NOMO-1 (cell line): ENCODE results near the gene CLEC16A.
A peak's percentile ranks its signal among the peaks of the same experiment; 100 is the strongest.

Experiments
- DNase-seq, 2 experiments: peaks; one replicate each; lab custom pipeline; 2025; ENCODE audit not compliant: unreplicated experiment in 2 of 2; lab: John Stamatoyannopoulos, UW

Gene CLEC16A

DNA sequence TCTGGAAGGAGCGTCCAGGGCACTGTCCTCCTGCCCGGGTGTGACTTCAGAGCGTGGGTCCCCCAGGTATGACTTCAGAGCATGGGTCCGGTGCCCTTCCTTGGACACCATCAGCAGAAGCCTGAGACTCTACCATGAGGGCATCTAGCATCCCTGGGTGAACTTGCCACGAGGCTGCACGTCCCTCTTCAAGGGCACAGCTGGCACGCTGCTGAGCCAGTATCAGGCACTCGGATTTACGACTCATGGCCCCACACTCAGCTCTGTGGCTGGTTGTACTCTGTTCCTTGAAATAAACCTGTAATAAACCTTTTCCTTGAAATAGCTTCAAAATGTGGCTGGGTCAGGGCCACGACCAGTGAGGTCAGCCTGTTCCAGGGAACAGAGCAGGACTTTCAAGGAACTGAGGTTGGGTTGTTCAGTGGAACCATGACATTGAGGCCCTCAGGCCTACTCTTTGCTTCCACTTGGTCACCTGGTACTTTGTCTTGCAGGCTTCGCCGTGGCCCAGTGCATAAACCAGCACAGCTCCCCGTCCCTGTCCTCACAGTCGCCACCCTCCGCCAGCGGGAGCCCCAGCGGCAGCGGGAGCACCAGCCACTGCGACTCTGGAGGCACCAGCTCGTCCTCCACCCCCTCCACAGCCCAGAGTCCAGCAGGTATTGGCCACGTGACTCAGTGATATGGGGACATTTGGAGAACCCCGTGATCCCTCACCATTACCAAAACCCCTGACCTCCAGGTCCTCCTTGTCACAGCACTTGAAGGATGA lies 221.7 kb downstream of the CLEC16A start:
- DNase-seq = no peak

DNA sequence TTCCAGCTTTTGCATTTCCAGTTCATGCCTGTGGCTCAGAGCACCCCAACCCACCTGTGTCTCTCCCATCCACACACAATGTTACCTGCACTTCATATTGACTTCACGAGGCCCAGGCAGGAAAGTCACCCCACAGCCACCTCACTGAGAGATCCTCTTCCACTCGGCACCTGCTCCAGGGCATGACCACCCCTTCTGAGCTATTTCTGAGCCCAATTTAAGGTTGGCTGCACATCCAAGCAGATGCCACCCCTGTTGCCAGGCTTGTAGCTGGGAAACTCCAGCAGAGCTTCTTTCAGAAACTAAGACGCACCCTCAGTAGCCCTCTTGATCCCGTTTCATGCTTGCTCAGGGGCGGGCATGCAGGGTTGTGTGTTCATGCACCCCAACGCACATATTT lies 223.2 kb downstream of the CLEC16A start:
- DNase-seq = no peak

DNA sequence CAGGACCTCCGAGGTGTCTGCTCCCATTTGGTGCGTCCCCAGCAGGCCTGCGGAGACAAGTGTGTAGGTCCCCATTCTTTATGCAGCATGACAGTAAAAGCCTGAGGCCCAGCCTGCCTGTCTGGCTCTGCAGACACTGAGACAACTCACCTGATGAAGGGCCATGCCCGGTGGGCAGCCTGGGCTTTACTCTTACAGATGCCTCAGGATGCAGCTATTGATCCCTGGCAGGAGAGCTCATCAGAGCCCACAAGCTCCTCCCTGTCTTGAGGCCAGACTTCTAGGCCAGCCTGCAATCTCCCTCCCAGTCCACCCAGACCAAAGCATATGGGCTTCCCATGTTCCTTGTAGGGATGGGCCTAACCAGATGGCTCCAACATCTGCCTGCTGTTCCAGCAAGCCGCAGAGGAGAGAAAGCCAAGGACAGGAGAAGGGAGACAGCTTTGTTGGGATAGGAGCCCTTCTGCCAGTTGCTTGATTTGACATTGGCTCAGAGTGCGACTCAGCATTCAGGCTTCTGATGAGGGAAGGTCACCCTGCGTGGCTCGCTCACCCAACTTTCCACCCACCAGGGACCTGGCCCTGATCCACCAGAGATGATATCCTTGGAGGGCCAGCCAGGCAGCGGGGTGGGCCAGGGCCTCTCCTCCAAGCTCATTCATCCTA lies 224.2 kb downstream of the CLEC16A start:
- no peak for DNase-seq

DNA sequence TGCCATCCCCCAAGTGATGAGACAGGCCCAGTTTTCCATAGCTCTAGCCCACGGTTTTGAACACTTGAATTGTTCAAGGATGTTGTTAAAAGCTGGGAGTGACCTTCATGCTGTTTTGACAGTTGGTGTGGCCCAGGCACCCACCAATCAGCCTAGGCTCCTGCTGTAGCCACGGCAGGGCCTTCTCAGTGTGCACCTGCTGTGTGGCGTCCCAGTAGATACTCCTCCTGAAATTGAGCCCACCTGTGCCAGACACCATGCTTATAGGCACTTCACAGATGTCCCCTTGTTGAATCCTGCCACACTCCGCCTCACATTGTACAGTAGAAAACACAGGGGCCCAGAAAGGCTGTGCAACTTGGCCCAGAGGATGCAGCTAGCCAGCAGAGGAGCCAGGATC lies 225.3 kb downstream of the CLEC16A start:
- DNase-seq = no peak

DNA sequence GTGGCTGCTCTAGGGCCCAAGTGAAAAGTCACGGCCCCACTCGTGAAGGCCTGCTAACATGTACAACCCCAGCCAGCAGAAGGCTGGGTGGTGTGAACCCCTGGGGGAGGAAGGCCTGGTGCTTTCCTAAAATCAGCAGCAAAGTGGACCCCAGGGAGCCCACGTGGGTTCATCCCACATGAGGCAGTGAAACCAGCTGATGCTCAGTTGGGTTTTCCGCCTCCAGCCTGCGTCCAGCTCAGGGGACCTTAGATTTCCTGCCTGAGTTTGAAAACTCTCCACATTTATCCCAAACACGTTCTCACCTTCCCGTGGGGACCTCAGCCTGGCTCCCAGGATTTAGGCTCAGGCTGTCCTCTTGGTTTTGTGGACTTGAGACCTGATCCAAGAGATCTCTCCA lies 225.8 kb downstream of the CLEC16A start:
- DNase-seq = no peak

DNA sequence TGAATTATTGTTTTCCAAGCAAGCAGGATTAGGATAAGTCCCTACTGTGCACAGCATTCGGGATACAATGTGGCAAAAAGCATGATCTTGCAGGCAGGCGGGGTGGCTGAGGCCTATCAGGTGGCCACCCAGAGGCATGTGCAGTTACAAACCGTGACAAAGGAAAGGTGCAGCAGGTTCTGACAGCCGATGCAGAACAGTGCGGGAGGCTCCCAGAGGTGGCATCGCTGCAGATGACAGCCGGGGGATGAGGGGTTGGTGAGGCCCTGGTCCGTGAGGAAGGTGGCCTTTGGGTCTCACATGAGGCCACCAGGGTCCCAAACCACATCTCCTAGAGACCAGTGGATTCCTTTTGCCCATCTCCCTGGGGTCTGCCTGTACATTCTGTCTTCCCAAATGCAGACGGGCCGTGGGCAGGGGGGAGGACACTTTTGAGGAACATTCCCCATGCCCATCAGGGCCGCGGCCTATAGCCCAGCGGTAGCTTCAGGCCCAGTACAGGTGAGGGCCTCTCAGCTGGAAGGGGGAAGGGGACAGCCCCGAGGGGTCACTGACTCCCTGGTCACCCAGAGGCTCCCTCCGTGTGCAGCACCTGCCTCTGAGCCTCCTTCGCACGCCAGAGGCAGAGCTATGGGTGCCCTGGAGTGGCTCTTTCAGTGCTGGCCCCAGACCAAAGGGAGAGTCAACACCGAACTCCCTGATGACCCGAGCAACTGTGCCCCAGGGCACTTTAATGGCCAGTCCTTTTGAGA lies 226.5 kb downstream of the CLEC16A start:
- DNase-seq = no peak

DNA sequence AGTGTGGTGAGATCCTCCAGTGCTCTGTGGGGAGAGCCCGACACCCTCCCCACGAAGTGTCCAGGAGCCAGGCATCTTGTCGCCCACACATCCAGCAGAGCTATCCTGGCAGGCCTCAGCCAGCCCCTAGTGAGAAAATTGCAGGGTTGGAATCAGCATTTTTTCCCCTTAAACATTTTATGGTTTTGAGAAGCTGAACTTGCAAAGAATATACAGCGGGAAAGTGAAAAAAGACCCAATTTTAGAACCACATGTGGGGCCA lies 227.0 kb downstream of the CLEC16A start:
- DNase-seq = no peak

DNA sequence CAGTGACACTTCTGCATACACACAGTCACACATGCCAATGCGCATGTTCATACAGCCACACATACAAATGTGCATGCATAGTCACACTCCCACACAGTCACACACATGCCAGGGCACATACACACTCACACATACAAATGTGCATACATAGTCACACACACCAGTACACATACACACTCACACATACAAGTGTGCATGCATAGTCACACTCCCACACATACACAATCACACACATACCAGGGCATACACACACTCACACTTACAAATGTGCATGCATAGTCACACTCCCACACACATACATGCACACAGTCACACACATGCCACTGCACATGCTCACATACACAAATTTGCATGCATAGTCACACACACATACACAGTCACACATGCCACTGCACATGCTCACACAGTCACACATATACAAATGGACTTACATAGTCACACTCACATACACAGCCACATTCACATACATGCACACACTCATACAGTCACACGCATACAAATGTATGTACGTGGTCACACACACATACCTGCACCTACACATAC lies 227.5 kb downstream of the CLEC16A start:
- DNase-seq = no peak

DNA sequence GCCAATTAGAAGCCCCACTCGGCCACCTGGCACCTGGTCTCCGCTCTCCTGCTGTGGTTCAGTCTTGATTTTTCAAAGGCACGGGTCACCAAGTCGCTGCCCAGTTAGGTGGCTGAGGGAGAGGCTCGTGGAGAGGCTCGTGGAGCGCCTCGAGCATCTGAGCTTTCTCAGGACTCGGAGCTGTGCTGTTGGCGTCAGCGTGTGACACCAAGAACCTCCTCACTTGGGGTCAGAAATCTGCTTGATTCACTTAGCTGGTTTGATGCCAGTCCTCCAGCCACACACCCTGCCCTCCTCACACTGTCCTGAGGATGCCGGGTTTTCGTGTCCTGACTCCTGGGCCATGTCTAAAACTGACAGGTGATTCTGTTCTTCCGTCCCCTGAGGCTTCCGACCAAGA lies 229.1 kb downstream of the CLEC16A start:
- no peak for DNase-seq

DNA sequence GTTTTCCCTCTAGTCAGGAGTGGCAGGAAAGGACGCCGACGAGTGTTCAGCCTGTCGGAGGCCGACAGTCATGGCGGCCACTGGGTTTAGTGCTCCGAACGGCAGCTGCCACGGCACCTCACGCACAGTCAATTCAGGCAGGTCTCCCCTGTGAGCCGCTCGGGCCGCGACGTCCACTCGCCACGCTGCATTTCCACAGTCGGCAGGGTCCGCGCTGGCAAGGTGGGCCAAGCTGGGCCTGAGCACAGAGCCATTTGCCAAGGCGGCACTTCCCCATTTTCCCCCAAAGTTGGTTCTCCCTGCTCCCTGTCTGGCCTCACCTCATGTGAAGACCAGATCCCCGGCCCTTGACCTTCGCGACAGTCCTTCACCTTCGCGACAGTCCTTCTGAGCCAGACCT lies 229.8 kb downstream of the CLEC16A start:
- DNase-seq = no peak

DNA sequence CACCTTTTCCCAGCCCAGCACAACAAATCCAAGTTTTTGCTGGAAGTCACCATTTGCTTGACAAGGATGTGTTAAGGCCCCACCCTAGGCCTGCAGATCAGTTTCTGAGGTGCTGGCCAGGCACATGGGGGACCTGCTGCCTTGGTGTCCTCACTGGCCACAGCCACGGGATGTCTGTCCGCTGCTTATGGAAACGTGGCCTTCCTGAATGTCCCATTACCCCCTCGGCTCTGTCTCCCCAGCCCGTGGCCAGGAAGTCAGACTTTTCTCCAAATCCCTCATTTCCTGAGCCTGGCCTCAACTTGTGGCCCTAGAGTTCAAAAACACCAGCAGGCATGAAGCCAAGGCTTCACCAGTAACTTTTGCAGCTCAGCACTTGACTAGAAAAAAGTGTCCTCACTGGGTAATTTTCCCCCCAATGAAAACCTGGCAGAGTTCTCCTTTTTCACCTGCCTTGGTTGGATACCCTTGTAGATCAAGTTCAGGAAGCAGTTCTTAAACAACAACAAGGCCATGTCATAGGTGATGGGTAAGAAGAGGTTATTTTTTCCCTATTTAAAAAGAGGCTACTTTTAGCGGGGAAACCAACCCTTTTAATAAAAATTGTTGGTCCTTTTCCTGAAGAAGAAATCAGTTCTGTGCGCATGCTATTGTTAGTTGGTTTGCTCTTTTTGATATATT lies 230.9 kb downstream of the CLEC16A start:
- DNase-seq = no peak

DNA sequence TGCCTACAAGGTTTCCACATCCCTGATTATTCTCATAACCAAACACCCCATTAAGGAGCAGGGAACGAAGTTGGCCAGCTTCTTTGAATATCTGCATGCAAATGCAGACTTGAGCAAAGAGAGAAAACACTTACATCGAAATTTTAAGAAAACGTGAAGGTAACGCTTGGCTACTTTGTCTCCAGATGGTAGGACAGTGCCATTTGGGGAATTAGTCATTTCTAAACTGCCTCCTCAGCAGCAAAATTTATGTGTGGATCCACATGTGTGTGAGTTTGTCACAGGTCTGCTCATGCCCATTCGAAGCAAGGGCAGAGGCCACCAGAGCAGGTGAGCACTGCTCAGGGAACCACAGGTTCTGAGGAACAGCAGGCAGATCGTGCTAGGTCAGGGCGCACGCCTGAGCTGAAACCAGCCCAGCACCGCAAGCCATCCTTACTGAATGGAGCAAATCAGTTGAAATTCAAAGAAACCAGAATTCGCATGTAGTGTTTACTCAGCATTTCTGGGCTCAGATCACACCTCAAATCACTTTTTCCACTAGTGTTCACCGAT lies 231.5 kb downstream of the CLEC16A start:
- no peak for DNase-seq

DNA sequence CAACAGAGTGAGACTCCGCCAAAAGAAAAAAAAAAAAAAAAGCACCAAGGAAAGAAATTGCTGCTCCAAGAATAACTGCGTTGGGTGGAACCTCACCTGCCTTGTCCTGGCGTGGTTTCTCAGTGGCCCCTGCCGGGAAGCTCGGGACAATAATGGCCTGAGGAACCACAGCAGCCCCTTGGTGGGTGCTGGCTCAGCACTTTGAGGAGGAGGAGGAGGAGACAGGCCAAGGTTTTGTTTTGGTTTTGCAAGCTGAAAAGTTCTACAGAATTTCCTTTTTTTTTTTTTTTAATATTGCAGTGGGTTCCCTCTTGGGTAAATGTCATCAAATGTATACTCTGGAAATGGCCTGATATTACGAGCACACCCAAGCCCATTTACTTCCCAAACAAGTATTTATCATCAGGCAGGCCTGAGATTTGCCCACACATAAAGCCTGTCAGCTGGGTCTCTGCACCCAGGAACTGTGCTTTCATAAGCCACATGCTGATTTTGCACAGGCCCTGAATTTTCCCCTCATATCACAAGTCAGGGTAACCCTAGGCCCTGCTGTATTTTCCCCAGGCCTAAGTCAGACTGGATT lies 233.3 kb downstream of the CLEC16A start:
- no peak for DNase-seq

DNA sequence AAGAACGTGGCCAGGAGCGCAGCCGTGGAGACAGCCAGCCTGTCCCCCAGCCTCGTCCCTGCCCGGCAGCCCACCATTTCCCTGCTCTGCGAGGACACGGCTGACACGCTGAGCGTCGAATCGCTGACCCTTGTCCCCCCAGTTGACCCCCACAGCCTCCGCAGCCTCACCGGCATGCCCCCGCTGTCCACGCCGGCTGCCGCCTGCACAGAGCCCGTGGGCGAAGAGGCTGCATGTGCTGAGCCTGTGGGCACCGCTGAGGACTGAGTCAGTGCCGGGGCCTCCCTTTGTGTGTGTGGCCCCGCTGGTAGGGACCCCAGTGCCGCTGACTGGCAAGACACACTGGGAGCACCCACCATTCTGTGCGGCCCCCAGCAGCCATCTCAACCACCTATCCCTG lies 234.1 kb downstream of the CLEC16A start:
- no peak for DNase-seq

DNA sequence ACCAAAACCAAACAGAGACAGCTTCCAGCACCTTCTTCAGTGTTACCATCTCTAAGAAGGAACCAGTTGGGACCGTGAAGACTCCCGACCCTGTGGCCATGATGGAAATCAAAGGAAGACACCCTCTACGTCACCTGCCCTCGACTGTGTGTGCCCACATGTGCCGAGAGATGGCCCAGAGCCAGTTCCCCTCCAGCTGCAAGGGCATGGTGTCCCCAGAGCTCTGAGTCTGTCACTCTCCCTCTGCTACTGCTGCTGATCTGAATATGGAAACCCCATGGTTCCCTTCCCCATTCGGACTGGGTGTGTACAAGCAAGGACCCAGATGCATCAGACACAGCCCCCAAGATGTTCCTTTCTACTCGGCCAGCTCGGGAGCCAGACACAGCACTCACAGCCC lies 235.2 kb downstream of the CLEC16A start:
- no peak for DNase-seq

DNA sequence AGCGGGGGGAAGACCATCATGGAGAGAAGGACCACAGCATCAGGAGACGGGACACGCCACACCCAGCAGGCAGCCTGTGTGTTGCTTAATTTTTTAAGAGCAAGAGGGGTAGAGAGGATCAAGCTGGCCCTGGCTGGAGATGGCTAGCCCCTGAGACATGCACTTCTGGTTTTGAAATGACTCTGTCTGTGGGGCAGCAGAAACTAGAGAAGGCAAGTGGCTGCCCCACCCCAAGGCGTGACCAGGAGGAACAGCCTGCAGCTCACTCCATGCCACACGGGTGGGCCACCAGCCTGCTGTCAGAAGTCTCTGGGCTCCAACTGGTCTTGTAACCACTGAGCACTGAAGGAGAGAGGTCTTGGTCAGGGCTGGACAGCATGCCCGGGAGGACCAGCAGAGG lies 236.1 kb downstream of the CLEC16A start:
- DNase-seq = no peak

DNA sequence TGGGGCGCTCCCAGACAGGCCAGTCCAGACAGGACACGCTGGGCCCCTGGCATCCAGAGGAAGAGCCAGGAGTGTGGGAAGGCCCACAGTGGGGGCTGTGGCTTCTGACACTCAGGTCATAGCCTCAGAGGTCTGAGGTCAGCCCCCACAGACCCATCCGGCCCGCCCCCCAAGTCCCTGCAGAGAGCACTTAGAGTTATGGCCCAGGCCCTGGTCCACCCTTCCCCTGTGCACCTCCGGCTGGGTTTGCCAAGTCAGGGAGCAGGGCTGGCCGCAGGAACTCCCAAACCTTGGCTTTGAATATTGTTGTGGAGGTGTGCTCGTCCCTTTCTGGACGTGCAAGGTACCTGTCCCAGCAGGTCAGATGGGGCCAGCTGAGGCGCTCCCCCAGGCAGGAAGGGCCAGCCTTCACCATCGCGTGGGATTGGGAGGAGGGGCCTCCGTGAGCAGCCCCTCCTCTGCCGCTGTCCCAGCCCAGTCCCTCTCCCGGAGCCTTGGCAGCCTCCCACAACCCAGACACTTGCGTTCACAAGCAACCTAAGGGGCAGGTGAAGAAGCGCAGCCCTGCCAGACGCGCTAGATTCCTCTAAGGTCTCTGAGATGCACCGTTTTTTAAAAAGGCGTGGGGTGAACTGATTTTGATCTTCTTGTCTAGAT lies 237.0 kb downstream of the CLEC16A start:
- no peak for DNase-seq

DNA sequence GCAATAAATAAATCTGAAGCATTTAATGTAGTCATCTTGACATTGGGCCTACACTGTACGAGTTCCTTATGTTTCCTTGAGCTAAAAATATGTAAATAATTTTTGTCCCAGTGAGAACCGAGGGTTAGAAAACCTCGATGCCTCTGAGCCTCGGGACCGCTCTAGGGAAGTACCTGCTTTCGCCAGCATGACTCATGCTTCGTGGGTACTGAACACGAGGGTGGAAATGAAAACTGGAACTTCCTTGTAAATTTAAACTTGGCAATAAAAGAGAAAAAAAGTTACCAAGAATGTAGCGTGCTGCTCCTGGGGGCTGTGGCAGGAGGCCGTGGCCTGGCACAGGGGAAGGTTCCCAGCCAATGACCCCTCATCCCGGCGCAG lies 237.5 kb downstream of the CLEC16A start:
- peak; percentile 65 to 81 for DNase-seq

DNA sequence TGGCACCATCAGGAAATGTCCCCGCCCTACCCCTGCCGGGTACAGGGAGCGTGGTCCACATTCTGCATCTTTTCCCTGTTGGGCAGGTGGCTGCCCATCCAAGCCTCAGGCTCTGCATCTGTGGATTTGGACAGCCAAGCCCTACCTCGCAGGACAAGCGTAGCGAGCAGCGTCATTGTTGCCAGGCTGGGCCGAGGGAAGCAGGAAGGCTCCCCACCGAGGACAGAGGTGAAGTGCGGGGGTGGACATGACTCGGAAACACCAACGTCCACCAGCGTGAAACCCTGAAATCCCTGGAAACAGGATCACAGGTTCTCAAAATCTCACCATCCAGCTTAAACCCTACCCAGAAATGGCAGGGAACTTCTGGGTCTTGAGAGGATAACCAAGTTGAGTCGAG lies 238.0 kb downstream of the CLEC16A start:
- no peak for DNase-seq
